Smooth muscle cell (in vitro differentiated cells): ENCODE data around the gene XPC. TPM values are rescaled to one million over a fixed set of nuclear protein-coding genes. Genes with fewer than 3 reads are reported as not detected.

Experiments used
- DNase-seq: peaks from one replicate; lab custom pipeline; 2025; ENCODE audit not compliant: unreplicated experiment; lab: John Stamatoyannopoulos, UW
- H2AFZ ChIP-seq: fragments of 200-600 bp; sonication (generic); 2 replicates; pipeline ENCODE4 v1.6.0; 2016; ENCODE audit warnings: antibody characterized with exemption, low read depth, mild to moderate bottlenecking
- H3F3A ChIP-seq: fragments of 200-600 bp; sonication (generic); 2 replicates; pipeline ENCODE4 v1.6.0; 2017; ENCODE audit warnings: antibody characterized with exemption, low read depth
- H3K27ac ChIP-seq: fragments of 200-600 bp; sonication (generic); 2 replicates; pipeline ENCODE4 v1.5.1; 2016; ENCODE audit warnings: low read depth, mild to moderate bottlenecking
- H3K27me3 ChIP-seq: fragments of 200-600 bp; sonication (generic); 2 replicates; pipeline ENCODE4 v1.6.1; 2016; ENCODE audit warnings: low read depth, mild to moderate bottlenecking
- H3K36me3 ChIP-seq: fragments of 200-600 bp; sonication (generic); 2 replicates; pipeline ENCODE4 v1.5.1; 2016; ENCODE audit warnings: low read depth
- H3K4me1 ChIP-seq: fragments of 200-600 bp; sonication (generic); 2 replicates; pipeline ENCODE4 v1.5.1; 2016; ENCODE audit warnings: low read depth
- H3K4me2 ChIP-seq: fragments of 200-600 bp; sonication (generic); 2 replicates; pipeline ENCODE4 v1.6.0; 2016; ENCODE audit warnings: mild to moderate bottlenecking
- H3K4me3 ChIP-seq: fragments of 200-600 bp; sonication (generic); 2 replicates; pipeline ENCODE4 v1.5.1; 2016; ENCODE audit warnings: mild to moderate bottlenecking
- H3K79me2 ChIP-seq: fragments of 200-600 bp; sonication (generic); 2 replicates; pipeline ENCODE4 v1.6.0; 2016; ENCODE audit warnings: low read depth, mild to moderate bottlenecking
- H3K9ac ChIP-seq: fragments of 200-600 bp; sonication (generic); 2 replicates; pipeline ENCODE4 v1.6.0; 2016; ENCODE audit warnings: low read depth
- H3K9me3 ChIP-seq: fragments of 200-600 bp; sonication (generic); replicated peaks from 2 replicates; pipeline ENCODE4 v1.5.1; 2016; ENCODE audit warnings: low read depth
- H4K20me1 ChIP-seq: fragments of 200-600 bp; sonication (generic); 2 replicates; pipeline ENCODE4 v1.6.0; 2016; ENCODE audit warnings: low read depth
- CTCF ChIP-seq: fragments of 200-600 bp; sonication (generic); IDR thresholded peaks from 2 replicates; pipeline ENCODE4 v1.5.1; 2017; ENCODE audit warnings: borderline replicate concordance, mild to moderate bottlenecking, antibody characterized with exemption; ENCODE audit not compliant: insufficient read depth, poor library complexity, severe bottlenecking
- WGBS: methylation state at CpG from one replicate; pipeline ENCODE4 v1.1.7; 2016; ENCODE audit warnings: low lambda C conversion rate; 5-methylcytosine and 5-hydroxymethylcytosine counted together
- polyA plus RNA-seq: library from polyadenylated mRNA; unstranded; fragments of >200 nt; fragmentation: Nextera tagmentation; extraction: Ambion mirVana; gene quantifications from 2 replicates; pipeline ENCODE4 v1.2.1, GENCODE V29; 2016
- total RNA-seq: library from RNA; depleted of rRNA; stranded (reverse); fragments of >200 nt; gene quantifications from 2 replicates; pipeline ENCODE4 v1.2.3, GENCODE V29; 2014

XPC gene
- total and polyA plus RNA-seq, 2 experiments from 2014 or later: 20.9 to 23.8 TPM

- no peak for TF ChIP-seq CTCF
- H2AFZ ChIP-seq: no peak overlapping the region
- no peak overlapping the region for H3K9ac ChIP-seq
- no peaks in the 10 kb centered on the region for H3K36me3 ChIP-seq
- peak overlapping the region; percentile 46 for H3K4me2 ChIP-seq
- no peak for DNase-seq
- peaks cover 4% of the 10 kb centered on the region for H3F3A ChIP-seq
- peaks cover 19% of the 10 kb centered on the region for H3K4me1 ChIP-seq
- no peak overlapping the region for H3K4me3 ChIP-seq
- H4K20me1 ChIP-seq: no peaks in the 10 kb centered on the region
- no peaks in the 10 kb centered on the region for H3K9me3 ChIP-seq
- no peaks in the 10 kb centered on the region for H3K27me3 ChIP-seq
- no peak overlapping the region for H3K27ac ChIP-seq
- 53% methylated on average over 14 of the region's 14 CpGs for WGBS
- no peaks in the 10 kb centered on the region for H3K79me2 ChIP-seq
Observed at GRCh38 chr3:14209581-14210289, 31.3 kb upstream of the XPC start.

DNA sequence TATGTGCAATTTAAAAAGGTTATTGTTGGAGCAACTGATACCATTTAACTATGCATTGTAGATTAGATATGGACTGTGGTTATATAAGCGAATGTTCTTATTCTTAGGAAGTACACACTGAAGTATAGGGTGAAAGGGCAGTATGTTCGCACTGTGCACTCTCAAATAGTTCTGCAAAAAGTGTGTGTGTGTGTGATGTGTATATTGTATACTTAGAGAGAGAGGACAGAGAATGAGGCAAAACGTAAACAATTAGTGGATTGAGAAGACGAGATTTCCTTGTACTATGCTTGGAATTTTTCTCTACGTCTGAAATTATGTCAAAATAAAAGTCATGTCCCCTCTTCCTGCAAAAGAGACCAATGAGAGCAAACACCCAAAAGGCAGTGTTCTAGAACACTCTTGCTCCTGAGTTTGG, 30.6 kb upstream of the XPC start:
- no peak overlapping the region for H3K9ac ChIP-seq
- H3K27me3 ChIP-seq: no peaks in the 10 kb centered on the region
- H3K27ac ChIP-seq: no peak overlapping the region
- H2AFZ ChIP-seq: no peak overlapping the region
- H3K4me3 ChIP-seq: no peak overlapping the region
- no peak for TF ChIP-seq CTCF
- H3K4me2 ChIP-seq: peak overlapping the region; percentile 46
- peaks cover 4% of the 10 kb centered on the region for H3F3A ChIP-seq
- no peaks in the 10 kb centered on the region for H3K36me3 ChIP-seq
- DNase-seq: no peak
- H4K20me1 ChIP-seq: no peaks in the 10 kb centered on the region
- 35% methylated on average over 5 of the region's 5 CpGs for WGBS
- no peaks in the 10 kb centered on the region for H3K79me2 ChIP-seq
- no peaks in the 10 kb centered on the region for H3K9me3 ChIP-seq
- peaks cover 19% of the 10 kb centered on the region for H3K4me1 ChIP-seq

DNA sequence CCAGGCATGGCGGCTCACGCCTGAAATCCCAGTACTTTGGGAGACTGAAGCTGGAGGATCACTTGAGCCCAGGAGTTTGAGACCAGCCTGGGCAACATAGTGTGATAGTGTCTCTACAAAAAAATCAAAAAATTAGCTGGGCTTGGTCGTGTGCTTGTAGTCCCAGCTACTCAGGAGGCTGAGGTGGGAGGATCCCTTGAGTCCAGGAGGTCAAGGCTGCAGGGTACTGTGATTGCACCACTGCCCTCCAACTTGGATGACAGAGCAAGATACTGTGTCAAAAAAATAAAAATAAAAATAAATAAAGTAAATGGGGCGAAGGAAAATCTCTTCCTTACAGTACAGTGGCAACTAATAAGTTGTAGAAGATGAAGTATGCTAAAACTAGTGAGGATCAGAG, 29.8 kb upstream of the XPC start:
- Histone ChIP-seq H3K4me1 (peaks cover 19% of the 10 kb centered on the region), H2AFZ (no peak overlapping the region), H3K4me2 (no peak overlapping the region), H3K9ac (no peak overlapping the region), H4K20me1 (no peaks in the 10 kb centered on the region), H3F3A (peaks cover 4% of the 10 kb centered on the region), H3K27me3 (no peaks in the 10 kb centered on the region), H3K4me3 (no peak overlapping the region), H3K79me2 (no peaks in the 10 kb centered on the region), H3K27ac (no peak overlapping the region), H3K9me3 (no peaks in the 10 kb centered on the region), H3K36me3 (no peaks in the 10 kb centered on the region)
- DNase-seq: no peak
- no peak for TF ChIP-seq CTCF
- 98% methylated on average over 4 of the region's 4 CpGs for WGBS
